ACC112 (cell line): Measurements from ENCODE around the gene ATXN1.

Experiments used
- H2AFZ ChIP-seq: fragments of 200-600 bp; sonication (generic); one replicate; pipeline ENCODE4 v1.6.0; 2017; ENCODE audit warnings: antibody characterized with exemption, low read length; ENCODE audit not compliant: unreplicated experiment
- H3K27ac ChIP-seq: fragments of 200-600 bp; sonication (generic); 2 replicates; pipeline ENCODE4 v1.5.1; 2014; ENCODE audit warnings: low read depth, mild to moderate bottlenecking, antibody characterized with exemption, low read length, moderate library complexity
- H3K27me3 ChIP-seq: fragments of 200-600 bp; sonication (generic); 2 replicates; pipeline ENCODE4 v1.6.1; 2014; ENCODE audit warnings: mild to moderate bottlenecking, antibody characterized with exemption, low read length, moderate library complexity, mixed read lengths; ENCODE audit not compliant: insufficient read depth
- H3K36me3 ChIP-seq: fragments of 200-600 bp; sonication (generic); 2 replicates; pipeline ENCODE4 v1.6.1; 2016; ENCODE audit warnings: mild to moderate bottlenecking, antibody characterized with exemption, low read length, moderate library complexity, mixed read lengths; ENCODE audit not compliant: insufficient read depth
- H3K4me1 ChIP-seq: fragments of 200-600 bp; sonication (generic); one replicate; pipeline ENCODE4 v1.6.1; 2016; ENCODE audit warnings: low read length, mixed read lengths; ENCODE audit not compliant: insufficient read depth, unreplicated experiment, control insufficient read depth
- H3K4me3 ChIP-seq: fragments of 200-600 bp; sonication (generic); 2 replicates; pipeline ENCODE4 v1.5.1; 2014; ENCODE audit warnings: mild to moderate bottlenecking, low read depth, low read length
- H3K79me2 ChIP-seq: fragments of 200-600 bp; sonication (generic); one replicate; pipeline ENCODE4 v1.6.0; 2016; ENCODE audit warnings: low read length; ENCODE audit not compliant: control insufficient read depth, unreplicated experiment, insufficient read depth

The ATXN1 gene

GRCh38 chr6:16344756-16345155, 416.5 kb downstream of the ATXN1 start:
- peak overlapping the region; percentile 27; the same call in 1 of the 2 replicates for H3K4me3 ChIP-seq
- H3K27me3 ChIP-seq, result no peaks in the 10 kb centered on the region
- peak overlapping the region; percentile 88 for H3K27ac ChIP-seq
- no peaks in the 10 kb centered on the region for H3K36me3 ChIP-seq
- H3K4me1 ChIP-seq, result peaks cover 30% of the 10 kb centered on the region
- no peaks in the 10 kb centered on the region for H3K79me2 ChIP-seq
- no peak overlapping the region for H2AFZ ChIP-seq

- Histone ChIP-seq H3K27me3 (no peaks in the 10 kb centered on the region), H3K79me2 (no peaks in the 10 kb centered on the region), H3K36me3 (no peaks in the 10 kb centered on the region), H3K4me1 (peaks cover 38% of the 10 kb centered on the region), H2AFZ (no peak overlapping the region), H3K4me3 (no peak overlapping the region), H3K27ac (no peak overlapping the region)
Observed at GRCh38 chr6:16343593-16343992, 417.7 kb downstream of the ATXN1 start.

GRCh38 chr6:16339265-16339587, 422.0 kb downstream of the ATXN1 start:
- H3K79me2 ChIP-seq, result no peaks in the 10 kb centered on the region
- H3K27ac ChIP-seq, result peak overlapping the region; percentile 75
- H3K27me3 ChIP-seq, result no peaks in the 10 kb centered on the region
- H3K4me3 ChIP-seq, result no peak overlapping the region
- H2AFZ ChIP-seq, result no peak overlapping the region
- H3K4me1 ChIP-seq, result peaks cover 65% of the 10 kb centered on the region
- no peaks in the 10 kb centered on the region for H3K36me3 ChIP-seq

GRCh38 chr6:16338577-16339264, 422.5 kb downstream of the ATXN1 start:
- no peak overlapping the region for H2AFZ ChIP-seq
- H3K27ac ChIP-seq, result peak overlapping the region; percentile 75
- H3K36me3 ChIP-seq, result no peaks in the 10 kb centered on the region
- no peaks in the 10 kb centered on the region for H3K27me3 ChIP-seq
- H3K79me2 ChIP-seq, result no peaks in the 10 kb centered on the region
- H3K4me3 ChIP-seq, result peak overlapping the region; percentile 5; the same call in 1 of the 2 replicates
- peaks cover 66% of the 10 kb centered on the region for H3K4me1 ChIP-seq

- no peak overlapping the region for H2AFZ ChIP-seq
- peak overlapping the region; percentile 45 for H3K27ac ChIP-seq
- H3K4me1 ChIP-seq, result peaks cover 69% of the 10 kb centered on the region
- no peaks in the 10 kb centered on the region for H3K27me3 ChIP-seq
- no peaks in the 10 kb centered on the region for H3K36me3 ChIP-seq
- no peaks in the 10 kb centered on the region for H3K79me2 ChIP-seq
- peak overlapping the region; percentile 8; the same call in 1 of the 2 replicates for H3K4me3 ChIP-seq
Observed at GRCh38 chr6:16337295-16337975, 423.8 kb downstream of the ATXN1 start.

DNA sequence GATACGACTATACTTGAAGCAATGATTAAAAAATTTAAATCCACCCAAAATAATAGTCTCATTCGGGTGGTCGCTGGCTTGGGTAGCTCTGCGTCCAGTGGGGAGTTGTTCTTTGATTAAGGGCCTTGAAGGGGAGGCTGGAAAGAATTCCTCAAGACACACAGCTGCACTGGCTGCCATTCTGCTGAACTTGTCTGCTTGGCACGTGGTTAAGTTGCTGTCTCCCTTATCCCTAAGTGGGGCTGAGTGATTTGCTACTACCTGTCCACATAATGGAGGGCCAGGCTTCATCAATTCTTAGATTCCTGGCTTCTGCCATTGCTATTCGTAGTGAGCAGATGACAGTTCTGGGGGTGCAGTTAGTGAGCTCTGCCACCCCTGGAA, 424.4 kb downstream of the ATXN1 start:
- Histone ChIP-seq H3K27me3 (no peaks in the 10 kb centered on the region), H3K79me2 (no peaks in the 10 kb centered on the region), H3K4me3 (peak overlapping the region; percentile 8; the same call in 1 of the 2 replicates), H3K36me3 (no peaks in the 10 kb centered on the region), H3K27ac (peak overlapping the region; percentile 45; the same call in 1 of the 2 replicates), H3K4me1 (peaks cover 68% of the 10 kb centered on the region), H2AFZ (no peak overlapping the region)

- Histone ChIP-seq H2AFZ (no peak overlapping the region), H3K27me3 (no peaks in the 10 kb centered on the region), H3K27ac (no peak overlapping the region), H3K4me1 (peaks cover 72% of the 10 kb centered on the region), H3K36me3 (no peaks in the 10 kb centered on the region), H3K4me3 (no peak overlapping the region), H3K79me2 (no peaks in the 10 kb centered on the region)
Observed at GRCh38 chr6:16336056-16336818, 425.0 kb downstream of the ATXN1 start.

DNA sequence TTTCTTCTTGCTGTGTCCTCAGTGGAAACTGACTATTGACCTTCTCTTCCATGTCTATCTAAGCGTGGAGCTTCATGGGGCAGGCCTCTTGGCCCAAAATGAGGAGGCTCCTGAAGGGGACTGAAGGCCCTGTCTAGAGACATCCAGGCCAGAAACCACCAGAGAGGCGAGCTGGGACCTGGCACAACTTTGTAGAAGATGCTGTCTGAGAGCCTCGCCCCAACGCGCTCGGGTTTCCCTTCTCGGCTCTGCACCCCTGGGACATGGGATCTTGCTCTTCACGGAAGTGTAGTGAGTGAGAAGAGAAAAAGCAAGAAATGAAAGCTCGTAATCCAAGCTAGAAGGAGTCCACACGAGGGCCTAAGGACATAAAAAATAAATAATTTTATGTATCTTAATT, 426.1 kb downstream of the ATXN1 start:
- H3K27ac ChIP-seq, result peak overlapping the region; percentile 78

GRCh38 chr6:16334671-16335070, 426.6 kb downstream of the ATXN1 start:
- Histone ChIP-seq H3K27ac (peak overlapping the region; percentile 78), H3K79me2 (no peaks in the 10 kb centered on the region), H3K4me1 (peaks cover 72% of the 10 kb centered on the region), H3K36me3 (no peaks in the 10 kb centered on the region), H3K27me3 (no peaks in the 10 kb centered on the region), H2AFZ (no peak overlapping the region), H3K4me3 (no peak overlapping the region)

More for the DNA sequence above, 426.1 kb downstream of the ATXN1 start:
- H3K79me2 ChIP-seq, result no peaks in the 10 kb centered on the region
- peaks cover 72% of the 10 kb centered on the region for H3K4me1 ChIP-seq
- H3K36me3 ChIP-seq, result no peaks in the 10 kb centered on the region
- no peak overlapping the region for H3K4me3 ChIP-seq
- H3K27me3 ChIP-seq, result no peaks in the 10 kb centered on the region
- H2AFZ ChIP-seq, result no peak overlapping the region

GRCh38 chr6:16333580-16333979, 427.7 kb downstream of the ATXN1 start:
- no peaks in the 10 kb centered on the region for H3K79me2 ChIP-seq
- H3K27me3 ChIP-seq, result no peaks in the 10 kb centered on the region
- H3K27ac ChIP-seq, result 0 out of 2 replicates have a peak overlapping the region, but pooled peaks have one; percentile 7
- no peaks in the 10 kb centered on the region for H3K36me3 ChIP-seq
- no peak overlapping the region for H3K4me3 ChIP-seq
- peaks cover 64% of the 10 kb centered on the region for H3K4me1 ChIP-seq
- no peak overlapping the region for H2AFZ ChIP-seq
